ENCODE results near the gene NFIA.

NFIA gene

GRCh38 chr1:61459345-61459744, 377.0 kb downstream of the NFIA start:
- H3K4me2 ChIP-seq (ENCODE audit: low read depth, low read length, poor library complexity, severe bottlenecking): no peak overlapping the region
- H3K4me3 ChIP-seq (ENCODE audit: low read length, poor library complexity, severe bottlenecking): no peak overlapping the region
- H3F3A ChIP-seq (ENCODE audit: low read depth): no peaks in the 10 kb centered on the region
- no peaks in the 10 kb centered on the region for H3K27me3 ChIP-seq (ENCODE audit: insufficient read depth, low read length, poor library complexity, severe bottlenecking)
- H3K9ac ChIP-seq (ENCODE audit: low read depth, low read length, poor library complexity, severe bottlenecking): no peak overlapping the region
- no peaks in the 10 kb centered on the region for H3K4me1 ChIP-seq (ENCODE audit: insufficient read depth, low read length, poor library complexity, severe bottlenecking)
- H4K20me1 ChIP-seq (ENCODE audit: insufficient read depth, low read length, poor library complexity, severe bottlenecking): no peaks in the 10 kb centered on the region
- H2AFZ ChIP-seq (ENCODE audit: low read length): peak overlapping the region; percentile 48; the same call in 1 of the 2 replicates
- H3K9me2 ChIP-seq (replicated peaks; ENCODE audit: low read depth, low read length): no peaks in the 10 kb centered on the region
- no peaks in the 10 kb centered on the region for H3K9me3 ChIP-seq (ENCODE audit: insufficient read depth, low read depth, low read length)
- H3K79me2 ChIP-seq (ENCODE audit: insufficient read depth, low read length): no peaks in the 10 kb centered on the region
- TF ChIP-seq CTCF (conservative IDR thresholded peaks at IDR 0.05; ENCODE audit: low read length) (no peak), EZH2phosphoT487 (IDR thresholded peaks at IDR 0.05; ENCODE audit: borderline replicate concordance) (no peak)
- no peaks in the 10 kb centered on the region for H3K36me3 ChIP-seq (ENCODE audit: insufficient read depth, low read length)

GRCh38 chr1:61460191-61460590, 377.8 kb downstream of the NFIA start:
- Histone ChIP-seq H3F3A (ENCODE audit: low read depth) (no peaks in the 10 kb centered on the region), H3K9me2 (replicated peaks; ENCODE audit: low read depth, low read length) (no peaks in the 10 kb centered on the region), H3K27me3 (ENCODE audit: insufficient read depth, low read length, poor library complexity, severe bottlenecking) (no peaks in the 10 kb centered on the region), H3K9me3 (ENCODE audit: insufficient read depth, low read depth, low read length) (no peaks in the 10 kb centered on the region), H4K20me1 (ENCODE audit: insufficient read depth, low read length, poor library complexity, severe bottlenecking) (no peaks in the 10 kb centered on the region), H3K79me2 (ENCODE audit: insufficient read depth, low read length) (no peaks in the 10 kb centered on the region), H2AFZ (ENCODE audit: low read length) (no peak overlapping the region), H3K36me3 (ENCODE audit: insufficient read depth, low read length) (no peaks in the 10 kb centered on the region), H3K4me1 (ENCODE audit: insufficient read depth, low read length, poor library complexity, severe bottlenecking) (no peaks in the 10 kb centered on the region), H3K4me2 (ENCODE audit: low read depth, low read length, poor library complexity, severe bottlenecking) (no peak overlapping the region), H3K4me3 (ENCODE audit: low read length, poor library complexity, severe bottlenecking) (no peak overlapping the region), H3K9ac (ENCODE audit: low read depth, low read length, poor library complexity, severe bottlenecking) (no peak overlapping the region)
- TF ChIP-seq CTCF (conservative IDR thresholded peaks at IDR 0.05; ENCODE audit: low read length) (no peak), EZH2phosphoT487 (IDR thresholded peaks at IDR 0.05; ENCODE audit: borderline replicate concordance) (no peak)

- H3K27me3 ChIP-seq (ENCODE audit: insufficient read depth, low read length, poor library complexity, severe bottlenecking): no peaks in the 10 kb centered on the region
- no peak overlapping the region for H3K9ac ChIP-seq (ENCODE audit: low read depth, low read length, poor library complexity, severe bottlenecking)
Observed at GRCh38 chr1:61461406-61462384, 379.3 kb downstream of the NFIA start.

More at GRCh38 chr1:61461406-61462384, 379.3 kb downstream of the NFIA start:
- Histone ChIP-seq H3K4me3 (ENCODE audit: low read length, poor library complexity, severe bottlenecking) (no peak overlapping the region), H3K4me2 (ENCODE audit: low read depth, low read length, poor library complexity, severe bottlenecking) (no peak overlapping the region), H3K9me3 (ENCODE audit: insufficient read depth, low read depth, low read length) (no peaks in the 10 kb centered on the region), H3K9me2 (replicated peaks; ENCODE audit: low read depth, low read length) (no peaks in the 10 kb centered on the region), H3K36me3 (ENCODE audit: insufficient read depth, low read length) (no peaks in the 10 kb centered on the region), H4K20me1 (ENCODE audit: insufficient read depth, low read length, poor library complexity, severe bottlenecking) (no peaks in the 10 kb centered on the region), H3F3A (ENCODE audit: low read depth) (no peaks in the 10 kb centered on the region), H2AFZ (ENCODE audit: low read length) (no peak overlapping the region), H3K4me1 (ENCODE audit: insufficient read depth, low read length, poor library complexity, severe bottlenecking) (no peaks in the 10 kb centered on the region), H3K79me2 (ENCODE audit: insufficient read depth, low read length) (no peaks in the 10 kb centered on the region)
- no peak for TF ChIP-seq EZH2phosphoT487 (IDR thresholded peaks at IDR 0.05; ENCODE audit: borderline replicate concordance)

All from Loucy (cell line).